ENCODE data around the gene NOM1.
A peak's percentile ranks its signal among the peaks of the same experiment; 100 is the strongest.

The NOM1 gene

DNA sequence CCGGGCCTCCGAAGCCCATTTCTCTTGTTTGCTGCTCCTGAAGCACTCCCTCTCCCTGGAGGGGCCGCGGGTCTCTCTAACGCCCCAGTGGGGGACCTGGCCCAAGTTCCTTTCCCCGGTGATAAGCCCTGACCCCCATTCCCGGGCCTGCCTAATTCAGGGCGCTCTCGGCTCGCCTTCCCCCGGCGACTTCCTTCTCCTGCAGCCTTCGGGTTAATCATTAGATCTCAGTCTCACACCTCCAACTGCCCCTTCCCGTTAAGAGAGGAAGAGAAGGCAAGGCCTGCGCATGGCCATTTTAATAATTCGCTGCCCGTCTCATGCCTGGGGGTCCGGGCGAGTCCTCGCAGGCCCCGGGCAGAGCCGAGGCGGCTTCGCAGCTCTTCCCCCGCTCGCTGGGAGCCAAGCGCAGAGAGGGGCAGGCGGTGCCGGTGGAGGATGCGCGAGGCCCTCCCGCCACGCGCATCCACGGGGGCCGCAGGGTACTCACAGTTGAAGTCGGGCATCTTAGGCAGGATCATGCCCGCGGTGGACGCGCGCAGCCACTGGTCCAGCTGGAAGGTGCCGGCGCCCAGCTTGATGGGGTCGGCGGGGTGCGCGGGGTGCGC is 59.8 kb downstream of the NOM1 start:
- TF ChIP-seq, protein P1, sequence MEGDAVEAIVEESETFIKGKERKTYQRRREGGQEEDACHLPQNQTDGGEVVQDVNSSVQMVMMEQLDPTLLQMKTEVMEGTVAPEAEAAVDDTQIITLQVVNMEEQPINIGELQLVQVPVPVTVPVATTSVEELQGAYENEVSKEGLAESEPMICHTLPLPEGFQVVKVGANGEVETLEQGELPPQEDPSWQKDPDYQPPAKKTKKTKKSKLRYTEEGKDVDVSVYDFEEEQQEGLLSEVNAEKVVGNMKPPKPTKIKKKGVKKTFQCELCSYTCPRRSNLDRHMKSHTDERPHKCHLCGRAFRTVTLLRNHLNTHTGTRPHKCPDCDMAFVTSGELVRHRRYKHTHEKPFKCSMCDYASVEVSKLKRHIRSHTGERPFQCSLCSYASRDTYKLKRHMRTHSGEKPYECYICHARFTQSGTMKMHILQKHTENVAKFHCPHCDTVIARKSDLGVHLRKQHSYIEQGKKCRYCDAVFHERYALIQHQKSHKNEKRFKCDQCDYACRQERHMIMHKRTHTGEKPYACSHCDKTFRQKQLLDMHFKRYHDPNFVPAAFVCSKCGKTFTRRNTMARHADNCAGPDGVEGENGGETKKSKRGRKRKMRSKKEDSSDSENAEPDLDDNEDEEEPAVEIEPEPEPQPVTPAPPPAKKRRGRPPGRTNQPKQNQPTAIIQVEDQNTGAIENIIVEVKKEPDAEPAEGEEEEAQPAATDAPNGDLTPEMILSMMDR (IDR thresholded peaks at IDR 0.05; ENCODE audit: borderline replicate concordance, control extremely low read depth, extremely low read depth, insufficient read depth, missing control alignments), result no peak
- in situ Hi-C loops (cut with MboI; ENCODE audit: low sequenced_read_pairs, unreplicated experiment), result no loop called here
- DNase-seq (ENCODE audit: low spot score), result no peak

DNA sequence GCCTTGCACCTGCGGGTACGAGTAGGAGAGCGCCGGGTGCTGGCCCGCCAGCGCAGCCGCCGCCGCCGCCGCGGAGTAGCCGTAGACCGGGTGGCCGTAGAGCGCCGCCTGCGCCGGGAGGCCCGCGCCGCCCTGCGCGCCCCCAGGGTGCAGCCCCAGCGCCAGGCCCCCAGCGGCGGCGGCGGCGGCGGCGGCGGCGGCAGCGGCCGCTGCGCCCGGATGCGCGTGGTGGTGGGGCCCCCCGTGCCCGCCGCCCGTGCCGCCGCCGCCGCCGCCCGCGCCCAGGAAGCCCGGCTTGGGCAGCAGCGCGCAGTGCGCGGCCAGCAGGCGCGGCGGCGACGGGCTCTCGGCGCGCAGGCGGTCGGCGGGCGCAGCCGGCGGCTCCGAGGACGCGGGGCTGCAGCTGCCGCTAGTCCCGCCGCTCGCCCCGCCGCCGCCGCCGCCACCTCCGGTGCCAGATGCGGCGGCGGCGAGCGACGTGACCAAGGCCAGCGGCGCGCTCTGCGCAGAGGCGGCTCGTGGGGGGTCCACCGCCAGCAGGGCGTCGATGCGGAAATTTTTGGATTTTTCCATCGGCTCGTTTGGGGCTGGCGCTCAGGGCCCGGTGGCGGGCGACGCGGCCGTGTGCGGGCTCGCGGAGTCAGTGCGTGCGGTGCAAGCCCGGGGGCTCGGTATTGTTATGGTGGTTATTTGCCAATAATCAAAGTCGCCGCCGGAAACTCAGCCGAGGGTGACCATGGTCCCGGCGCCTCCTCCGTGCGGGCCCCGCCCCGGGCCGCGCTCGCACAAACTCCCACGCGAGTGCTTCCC is 60.5 kb downstream of the NOM1 start:
- peak; percentile 74 for DNase-seq (ENCODE audit: low spot score)
- in situ Hi-C loops (cut with MboI; ENCODE audit: low sequenced_read_pairs, unreplicated experiment), result no loop called here
- TF ChIP-seq, protein P1 (IDR thresholded peaks at IDR 0.05; ENCODE audit: borderline replicate concordance, control extremely low read depth, extremely low read depth, insufficient read depth, missing control alignments), result no peak

DNA sequence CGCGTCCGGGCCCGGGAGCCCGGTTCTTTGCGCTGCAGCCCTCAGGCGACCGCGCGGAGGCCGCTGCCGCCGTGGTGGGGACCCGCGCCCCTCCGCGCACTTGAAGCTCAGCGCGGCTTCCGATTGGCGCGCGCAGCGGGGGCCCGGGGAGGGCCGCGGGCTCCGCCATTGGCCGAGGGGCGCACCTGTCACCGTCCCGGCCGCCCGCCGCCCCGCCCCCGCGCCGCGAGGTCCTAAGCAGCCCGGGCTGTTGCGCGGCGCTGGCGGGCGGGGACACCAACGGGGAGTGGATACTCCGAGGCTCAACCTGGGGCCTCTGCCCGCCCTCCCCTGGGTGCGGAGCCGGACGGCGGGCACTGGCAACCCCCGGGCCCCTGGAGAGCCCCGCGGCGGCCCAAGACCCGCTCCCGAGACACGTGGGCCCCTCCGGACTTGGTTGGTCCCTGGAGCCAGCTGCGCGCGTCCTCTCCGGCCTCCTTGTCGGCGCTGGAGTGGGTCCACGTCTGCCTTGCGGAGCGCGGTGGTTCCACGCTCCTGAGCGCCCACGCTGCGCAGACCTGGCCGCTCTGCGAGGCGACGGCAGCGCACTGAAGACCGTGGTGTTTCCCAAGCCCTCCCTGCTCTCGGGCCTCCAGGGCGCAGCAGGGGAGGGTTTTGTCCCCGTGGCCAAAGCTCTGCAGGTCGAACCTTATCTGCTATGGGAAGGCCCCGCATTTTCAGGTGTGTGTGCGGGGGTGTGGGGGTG is 61.2 kb downstream of the NOM1 start, which contains the start of gene MNX1:
Gene MNX1, minus strand, starts transcription at position 76 of the 745 bp plus-strand sequence. CDS start 313 bp downstream, outside the sequence.
- in situ Hi-C loops (cut with MboI; ENCODE audit: low sequenced_read_pairs, unreplicated experiment), result no loop called here
- TF ChIP-seq, protein P1 (IDR thresholded peaks at IDR 0.05; ENCODE audit: borderline replicate concordance, control extremely low read depth, extremely low read depth, insufficient read depth, missing control alignments), result no peak

DNA sequence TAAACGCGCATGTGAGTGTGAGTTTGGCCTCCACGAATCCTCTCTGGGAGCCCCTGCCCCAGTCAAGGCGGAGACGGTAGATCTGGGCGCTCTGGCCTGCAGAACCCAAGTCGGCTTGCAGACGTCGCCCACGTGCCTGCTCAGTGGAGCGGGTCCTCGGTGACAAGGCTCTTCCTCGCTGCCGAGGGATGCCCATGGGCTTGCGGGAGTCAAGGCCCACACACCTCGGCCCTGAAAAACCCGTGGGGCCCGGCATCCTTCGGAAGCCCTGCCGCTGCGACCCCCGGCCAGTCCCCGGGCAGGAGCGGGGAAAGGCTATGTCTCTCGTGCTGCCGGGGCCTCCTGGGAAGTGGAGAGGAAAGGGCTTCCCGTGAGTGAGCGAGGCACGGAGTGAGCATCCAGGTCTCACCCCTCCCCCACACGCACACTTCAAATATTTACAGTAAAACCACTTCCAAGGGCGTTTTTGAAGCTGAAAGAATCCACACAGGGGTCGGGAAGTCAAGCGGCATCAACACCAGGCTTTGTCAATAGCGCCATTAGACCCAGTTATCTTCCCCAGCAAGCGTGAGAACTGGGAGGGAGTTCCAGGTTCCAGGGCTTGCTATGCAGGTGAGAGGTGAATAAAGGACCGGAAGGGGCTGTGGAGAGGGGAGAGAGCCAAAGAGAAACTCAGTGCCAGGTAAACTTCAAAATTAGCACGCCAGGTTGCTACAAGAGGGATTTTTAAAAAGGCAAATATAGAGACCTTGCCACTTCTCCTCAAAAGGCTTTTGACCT is 62.0 kb downstream of the NOM1 start:
- TF ChIP-seq, protein P1 (IDR thresholded peaks at IDR 0.05; ENCODE audit: borderline replicate concordance, control extremely low read depth, extremely low read depth, insufficient read depth, missing control alignments), result no peak
- DNase-seq (ENCODE audit: low spot score), result no peak
- in situ Hi-C loops (cut with MboI; ENCODE audit: low sequenced_read_pairs, unreplicated experiment), result no loop called here

More for the DNA sequence above, 61.2 kb downstream of the NOM1 start, which contains the start of gene MNX1:
- peak; percentile 94 for DNase-seq (ENCODE audit: low spot score)

DNA sequence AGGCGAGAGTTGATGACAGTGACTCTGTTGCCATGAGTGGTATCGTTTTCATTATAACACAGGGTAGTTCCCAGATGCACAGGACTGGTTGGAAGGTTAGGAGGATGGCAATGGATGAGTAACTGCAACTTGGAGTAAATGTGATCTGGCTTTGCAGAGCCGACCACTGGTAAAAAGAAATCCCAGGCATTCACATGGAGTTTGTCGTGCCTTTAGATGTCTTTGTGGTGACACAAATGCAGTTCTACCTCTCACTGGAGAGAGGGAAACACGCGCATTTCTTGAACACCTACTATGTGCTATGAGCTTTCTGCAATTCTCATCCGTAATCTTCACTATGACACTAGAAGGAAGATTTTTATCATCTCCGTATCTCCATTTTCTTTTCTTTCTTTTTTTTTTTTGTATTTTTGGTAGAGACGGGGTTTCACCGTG is 62.6 kb downstream of the NOM1 start:
- TF ChIP-seq, protein P1 (IDR thresholded peaks at IDR 0.05; ENCODE audit: borderline replicate concordance, control extremely low read depth, extremely low read depth, insufficient read depth, missing control alignments), result no peak
- in situ Hi-C loops (cut with MboI; ENCODE audit: low sequenced_read_pairs, unreplicated experiment), result no loop called here
- DNase-seq (ENCODE audit: low spot score), result no peak

DNA sequence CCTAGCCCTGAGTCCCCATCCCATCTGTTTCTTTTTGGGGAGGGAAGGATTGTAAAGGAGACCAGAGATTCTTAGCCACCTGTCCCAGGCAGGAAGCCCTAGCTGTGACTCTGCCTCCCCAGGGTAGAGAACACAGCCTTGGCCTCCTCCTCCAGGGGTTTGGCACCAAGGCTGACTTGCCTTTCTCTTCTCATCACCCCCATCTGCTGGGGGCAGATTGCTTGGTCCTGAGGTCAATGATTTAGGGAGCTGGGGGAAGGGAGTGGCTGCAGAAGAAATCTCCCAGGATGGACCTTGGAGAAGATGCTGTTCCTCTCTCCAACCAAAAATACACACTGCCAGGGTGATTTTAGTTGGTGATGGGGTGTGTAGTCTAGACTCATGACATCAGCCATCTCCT is 63.6 kb downstream of the NOM1 start:
- in situ Hi-C loops (cut with MboI; ENCODE audit: low sequenced_read_pairs, unreplicated experiment), result no loop called here
- TF ChIP-seq, protein P1 (IDR thresholded peaks at IDR 0.05; ENCODE audit: borderline replicate concordance, control extremely low read depth, extremely low read depth, insufficient read depth, missing control alignments), result no peak
- DNase-seq (ENCODE audit: low spot score), result no peak

Measured in GM13976 (cell line).